SKM-1 (cell line): ENCODE measurements around the gene CDH6.

Experiments
- DNase-seq: peaks from one replicate; lab custom pipeline; 2025; ENCODE audit not compliant: unreplicated experiment; lab: John Stamatoyannopoulos, UW

CDH6 gene

DNA sequence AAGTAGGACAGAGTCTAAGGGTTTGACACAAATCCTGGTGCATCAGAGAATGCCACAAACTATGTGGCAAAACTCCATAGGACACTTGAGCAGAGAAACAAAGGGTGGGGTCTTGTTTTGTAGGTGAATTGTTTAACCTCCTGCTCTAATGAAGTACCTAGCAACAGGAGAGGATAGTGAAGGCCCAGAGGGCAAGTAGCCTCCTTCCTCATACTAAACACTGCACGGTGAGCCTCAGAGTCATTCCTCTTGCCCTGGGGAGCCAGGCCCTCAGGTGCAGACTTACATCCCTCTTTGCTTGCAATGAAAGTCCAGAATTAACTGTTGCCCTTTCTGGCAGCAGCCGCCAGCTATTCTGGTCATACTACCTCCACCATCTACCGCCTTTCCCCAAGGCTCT, 172.3 kb downstream of the CDH6 start:
- DNase-seq: no peak

DNA sequence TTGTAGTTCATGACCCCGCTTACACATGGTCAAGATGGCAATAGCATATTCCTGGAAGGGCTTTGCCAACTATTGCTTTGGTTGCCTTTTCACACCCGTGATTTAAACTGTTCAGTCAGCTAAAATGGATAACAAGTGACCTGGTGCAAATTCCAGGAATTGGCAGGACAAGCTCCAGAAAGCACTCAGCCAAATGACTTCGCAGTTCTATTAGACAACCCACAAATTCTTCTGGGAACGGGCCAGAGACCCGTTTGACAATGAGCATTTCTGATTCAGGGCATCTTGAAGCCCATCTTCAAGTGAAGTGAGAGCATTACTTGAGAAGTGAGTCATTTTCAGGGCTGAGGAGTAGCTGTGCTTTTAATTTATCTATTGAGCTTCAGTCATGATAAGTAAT, 173.5 kb downstream of the CDH6 start:
- DNase-seq: no peak

DNA sequence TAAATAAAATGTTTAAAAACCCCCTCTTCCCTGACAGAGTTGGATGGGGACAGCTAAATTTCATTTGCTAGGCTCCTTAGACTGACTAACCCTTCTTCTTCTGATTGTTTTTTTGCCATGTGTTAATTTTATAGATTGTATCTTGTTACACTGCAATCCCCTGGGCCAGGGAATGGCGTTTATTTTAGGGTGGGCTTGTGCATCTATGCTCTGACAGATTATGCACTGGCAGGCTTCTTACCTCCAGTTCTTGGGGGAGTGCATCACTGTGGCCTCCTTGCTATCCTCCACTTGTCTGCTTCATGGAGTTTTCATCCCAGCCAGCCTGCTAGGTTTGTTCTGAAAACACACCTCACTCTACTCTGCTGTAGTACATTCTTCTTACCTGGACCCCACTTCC, 178.6 kb downstream of the CDH6 start:
- no peak for DNase-seq

DNA sequence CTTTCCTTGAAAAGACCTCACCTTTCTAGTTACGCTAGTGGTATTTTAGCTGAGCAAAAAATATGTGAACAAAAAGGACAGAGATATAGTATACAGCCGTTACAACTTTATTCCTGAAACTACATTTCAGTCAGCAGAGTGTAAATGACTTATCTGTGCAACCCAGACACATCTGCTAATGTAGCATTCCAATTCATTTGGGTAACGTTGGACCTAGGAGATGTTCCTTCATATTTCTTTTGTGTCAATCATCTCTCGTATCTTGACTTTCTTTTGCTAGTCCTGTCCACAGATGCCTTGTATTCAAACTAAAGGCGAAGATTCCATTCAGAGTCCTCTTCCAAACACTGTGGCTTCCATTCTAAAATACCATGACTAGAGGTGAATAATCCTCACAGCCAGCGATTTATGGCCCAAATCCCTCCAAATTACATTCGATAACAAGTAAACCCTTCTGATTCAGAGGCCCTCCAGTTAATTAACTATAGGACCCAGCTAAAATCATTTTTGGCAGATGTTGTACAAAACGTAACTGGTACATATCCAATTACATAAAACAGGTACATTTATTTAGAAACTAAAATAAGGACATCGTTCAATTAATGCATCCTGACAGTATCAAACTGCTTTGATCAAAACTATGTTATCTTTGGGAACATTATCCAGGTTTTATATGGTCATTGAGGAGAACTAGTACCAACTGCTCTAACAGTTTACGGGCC, 182.7 kb downstream of the CDH6 start:
- no peak for DNase-seq

DNA sequence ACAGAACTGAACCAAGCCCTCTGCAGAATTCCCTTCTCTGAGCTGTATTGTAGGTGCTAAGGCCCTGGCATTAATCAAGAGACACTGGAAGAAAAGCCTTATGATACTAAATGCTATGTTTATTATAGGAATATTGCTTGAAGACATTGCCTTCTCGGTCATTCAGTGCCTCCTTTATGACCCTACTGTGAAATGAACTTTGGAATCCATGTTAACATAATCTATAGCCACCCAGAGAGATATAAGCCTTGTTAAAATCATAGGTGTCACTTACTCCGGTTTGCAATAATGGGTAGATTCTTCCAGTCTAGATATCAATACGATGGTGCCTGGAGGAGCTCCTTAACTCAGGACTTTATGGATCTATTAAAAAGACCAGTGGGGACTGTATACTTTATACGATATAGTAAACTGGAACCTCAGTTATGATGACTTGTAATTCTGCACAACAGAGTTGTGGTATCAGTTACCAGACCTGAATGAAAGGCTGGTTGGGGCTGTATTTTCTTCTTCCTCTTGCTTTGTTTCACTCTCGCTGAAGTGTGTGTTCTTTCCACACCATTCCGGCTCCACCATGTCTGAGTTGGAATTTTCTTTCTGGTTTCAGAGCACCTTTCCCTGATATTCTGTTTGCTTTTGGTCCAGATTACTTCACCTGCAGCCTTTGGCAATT, 183.9 kb downstream of the CDH6 start:
- no peak for DNase-seq

DNA sequence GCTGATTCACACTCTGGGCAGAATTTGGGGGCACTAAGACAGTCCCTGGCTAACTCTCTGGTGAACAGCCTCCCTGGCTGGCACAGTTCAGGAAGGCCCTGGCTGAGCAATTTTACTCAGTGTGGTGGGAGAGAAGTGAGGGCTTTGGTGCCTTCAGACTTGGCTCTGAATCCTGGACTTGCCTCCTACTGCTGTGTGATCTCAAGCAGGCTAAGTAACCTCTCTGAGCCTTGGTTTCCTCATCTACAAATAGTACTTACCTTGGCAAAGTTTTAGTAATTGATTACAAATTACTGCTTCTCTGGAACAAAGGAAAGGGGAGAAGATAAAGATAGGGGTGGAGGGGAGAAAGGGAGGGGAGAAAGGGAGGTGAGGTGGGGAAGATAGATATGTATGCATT, 184.7 kb downstream of the CDH6 start:
- no peak for DNase-seq
